GM03348 (cell line): ENCODE measurements around the gene RDH16.
"Not testable (repeated sequence)": the region's sequence is repeated elsewhere in the genome, so short reads cannot be mapped to it uniquely, and the experiment has no call there.

ENCODE experiments used
- DNase-seq: peaks from one replicate; pipeline ENCODE4 v3.0.0; 2012; ENCODE audit warnings: low spot score

Gene RDH16

GRCh38 chr12:56916996-56917333 lies 40.4 kb downstream of the RDH16 start:
- DNase-seq, result no peak

DNA sequence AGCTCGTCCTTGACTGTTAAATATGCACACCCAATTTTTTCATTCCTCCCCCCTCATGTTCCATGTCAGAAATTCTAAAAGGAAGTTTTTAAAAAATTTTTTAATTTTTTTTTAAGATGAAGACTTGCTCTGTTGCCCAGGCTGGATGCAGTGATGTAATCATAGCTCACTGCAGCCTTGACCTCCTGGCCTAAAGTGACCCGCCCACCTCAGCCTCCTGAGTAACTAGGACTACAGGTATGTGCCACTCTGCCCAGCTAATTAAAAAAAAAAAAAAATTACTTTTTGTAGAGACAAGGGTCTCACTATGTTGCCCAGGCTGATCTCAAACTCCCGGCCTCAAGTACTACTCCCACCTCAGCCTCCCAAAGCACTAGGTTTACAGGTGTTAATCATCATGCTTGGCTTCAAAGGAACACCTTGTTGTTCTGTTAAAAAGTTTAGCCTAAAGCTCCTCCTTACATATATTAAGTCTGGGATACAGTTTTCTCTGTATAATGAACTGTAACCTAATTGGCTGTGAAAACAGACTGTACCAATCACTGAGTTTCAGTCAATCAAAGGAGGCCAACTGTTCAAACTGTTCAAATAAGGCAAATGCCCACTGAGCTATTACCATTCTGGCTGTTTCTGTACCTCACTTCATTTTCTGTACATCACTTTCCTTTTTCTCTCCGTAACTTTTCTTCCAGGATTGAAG lies 41.0 kb downstream of the RDH16 start:
- DNase-seq, result no peak

DNA sequence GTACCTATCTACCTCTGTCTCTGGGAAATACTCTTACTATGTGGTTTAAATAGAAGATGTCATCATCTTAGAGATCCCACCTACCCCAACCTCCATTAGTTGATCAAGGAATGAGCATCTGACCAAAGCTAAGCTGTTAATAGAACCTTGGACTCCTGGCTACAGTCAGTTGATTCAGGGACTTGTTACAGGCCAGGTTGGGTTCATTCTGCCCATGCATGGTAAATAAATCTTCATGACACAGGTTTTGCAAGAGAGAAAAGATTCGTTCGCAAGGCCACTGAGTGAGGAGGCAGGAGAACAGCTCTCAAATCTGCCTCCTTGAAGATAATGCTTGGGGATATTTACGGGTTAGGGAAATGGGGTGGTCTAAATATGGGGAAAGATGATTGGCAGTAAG lies 42.7 kb downstream of the RDH16 start:
- no peak for DNase-seq

GRCh38 chr12:56914256-56914655 lies 43.2 kb downstream of the RDH16 start:
- DNase-seq, result no peak

GRCh38 chr12:56909403-56909802 lies 48.0 kb downstream of the RDH16 start:
- not testable (repeated sequence) for DNase-seq

- DNase-seq, result no peak
Observed at GRCh38 chr12:56908136-56908535, 49.3 kb downstream of the RDH16 start.

DNA sequence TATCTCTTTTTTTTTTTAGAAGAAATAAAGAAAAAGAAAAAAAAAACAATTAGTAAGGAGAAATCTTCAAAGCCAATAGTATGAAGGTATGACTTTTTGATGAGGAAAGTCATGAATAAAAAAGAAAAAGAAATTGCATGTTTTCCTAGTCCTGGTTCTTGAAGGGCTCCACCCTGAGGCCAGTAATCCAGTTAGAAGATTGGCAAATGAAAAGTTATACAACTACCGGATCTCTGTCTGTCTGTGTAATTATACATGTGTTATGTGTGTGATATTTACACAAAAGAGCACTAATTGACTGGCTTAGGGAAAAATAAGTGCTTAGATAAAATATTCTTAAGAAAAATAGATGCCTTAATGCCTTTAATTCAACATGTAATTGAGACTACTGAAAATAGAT lies 51.6 kb downstream of the RDH16 start:
- no peak for DNase-seq

- DNase-seq, result no peak
Observed at GRCh38 chr12:56903374-56903773, 54.0 kb downstream of the RDH16 start.
